Measurements from ENCODE around the gene FOXN3.

Gene FOXN3

GRCh38 chr14:89197623-89198022 lies 219.4 kb downstream of the FOXN3 start:
- DNase-seq (ENCODE audit: low read depth) = no peak

GRCh38 chr14:89196545-89196944 lies 220.5 kb downstream of the FOXN3 start:
- no peak for DNase-seq (ENCODE audit: low read depth)

GRCh38 chr14:89194376-89194775 lies 222.7 kb downstream of the FOXN3 start:
- no peak for DNase-seq (ENCODE audit: low read depth)

- no peak for DNase-seq (ENCODE audit: low read depth)
Observed at GRCh38 chr14:89190765-89191513, 226.1 kb downstream of the FOXN3 start.

GRCh38 chr14:89188492-89188891 lies 228.5 kb downstream of the FOXN3 start:
- no peak for DNase-seq (ENCODE audit: low read depth)

GRCh38 chr14:89187501-89187900 lies 229.5 kb downstream of the FOXN3 start:
- DNase-seq (ENCODE audit: low read depth) = no peak

GRCh38 chr14:89186856-89187376 lies 230.1 kb downstream of the FOXN3 start:
- no peak for DNase-seq (ENCODE audit: low read depth)

GRCh38 chr14:89185919-89186855 lies 230.8 kb downstream of the FOXN3 start:
- DNase-seq (ENCODE audit: low read depth) = no peak

GRCh38 chr14:89184952-89185351 lies 232.1 kb downstream of the FOXN3 start:
- DNase-seq (ENCODE audit: low read depth) = no peak

GRCh38 chr14:89182326-89182725 lies 234.7 kb downstream of the FOXN3 start:
- no peak for DNase-seq (ENCODE audit: low read depth)

- DNase-seq (ENCODE audit: low read depth) = no peak
Observed at GRCh38 chr14:89180546-89180945, 236.5 kb downstream of the FOXN3 start.

- no peak for DNase-seq (ENCODE audit: low read depth)
Observed at GRCh38 chr14:89179891-89180404, 237.1 kb downstream of the FOXN3 start.

GRCh38 chr14:89178800-89179535 lies 238.1 kb downstream of the FOXN3 start:
- no peak for DNase-seq (ENCODE audit: low read depth)

GRCh38 chr14:89178376-89178775 lies 238.7 kb downstream of the FOXN3 start:
- no peak for DNase-seq (ENCODE audit: low read depth)

GRCh38 chr14:89175881-89176799 lies 240.9 kb downstream of the FOXN3 start:
- DNase-seq (ENCODE audit: low read depth) = no peak

- no peak for DNase-seq (ENCODE audit: low read depth)
Observed at GRCh38 chr14:89171628-89172027, 245.4 kb downstream of the FOXN3 start.

GRCh38 chr14:89171168-89171567 lies 245.9 kb downstream of the FOXN3 start:
- no peak for DNase-seq (ENCODE audit: low read depth)

- DNase-seq (ENCODE audit: low read depth) = no peak
Observed at GRCh38 chr14:89167705-89168104, 249.3 kb downstream of the FOXN3 start.

GRCh38 chr14:89166633-89167032 lies 250.4 kb downstream of the FOXN3 start:
- no peak for DNase-seq (ENCODE audit: low read depth)

GRCh38 chr14:89165189-89166181 lies 251.5 kb downstream of the FOXN3 start:
- DNase-seq (ENCODE audit: low read depth) = no peak

Data from activated gamma-delta T cell treated with anti-CD3 and anti-CD28 coated beads, Interleukin-2, amount 50 U/mL, for 16 hours (primary cell).